Muscle of back (tissue), 11 donors: ENCODE data around the gene PCED1B. TPM values are rescaled to one million over a fixed set of nuclear protein-coding genes. Genes with fewer than 3 reads are reported as not detected.
"Not testable (repeated sequence)": the region's sequence is repeated elsewhere in the genome, so short reads cannot be mapped to it uniquely, and the experiment has no call there.

ENCODE experiments used
- DNase-seq, 3 donors: peaks; one replicate each; pipeline versions ENCODE4 v3.0.0 to v3.0.0-alpha.2; 2013
- polyA plus RNA-seq, 10 donors: library from polyadenylated mRNA; unstranded; fragments of 120-200 nt; gene quantifications; one replicate each; pipeline ENCODE4 v1.2.1, GENCODE V29; 2013; ENCODE audit not compliant: insufficient read length in 10 of 10

Gene PCED1B
- polyA plus RNA-seq, 10 donors, result 0.21 to 3.3 (median 0.86) TPM

GRCh38 chr12:47206450-47207339 is 127.3 kb downstream of the PCED1B start:
- no peak for DNase-seq

- peak in 1 of 3 donors; percentile 29 for DNase-seq
Measured at GRCh38 chr12:47207340-47207717, 127.9 kb downstream of the PCED1B start.

GRCh38 chr12:47207829-47208248 is 128.4 kb downstream of the PCED1B start:
- DNase-seq, result no peak

- DNase-seq, result no peak
Measured at GRCh38 chr12:47209014-47209413, 129.6 kb downstream of the PCED1B start.

GRCh38 chr12:47210776-47211175 is 131.4 kb downstream of the PCED1B start:
- no peak for DNase-seq

DNA sequence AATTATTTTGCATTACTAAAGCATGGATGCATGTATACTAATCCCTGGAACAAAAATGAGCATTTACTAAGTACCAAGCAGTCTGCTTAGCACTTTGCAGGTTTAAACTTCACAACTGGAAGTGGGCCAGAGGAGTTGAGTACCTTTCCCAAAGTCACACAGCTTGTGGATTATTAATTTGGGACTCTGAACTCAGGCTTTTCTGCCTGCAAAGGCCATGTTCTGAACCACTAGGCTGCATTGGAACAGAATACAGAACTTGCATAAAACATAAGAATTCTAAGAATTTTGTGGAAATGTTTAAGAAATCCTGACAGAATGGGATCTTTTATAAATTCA is 133.2 kb downstream of the PCED1B start:
- DNase-seq, result no peak

- no peak for DNase-seq
Measured at GRCh38 chr12:47213396-47213795, 134.0 kb downstream of the PCED1B start.

GRCh38 chr12:47214001-47214619 is 134.7 kb downstream of the PCED1B start:
- no peak for DNase-seq

GRCh38 chr12:47214771-47215170 is 135.3 kb downstream of the PCED1B start:
- no peak for DNase-seq

GRCh38 chr12:47216150-47216677 is 136.8 kb downstream of the PCED1B start:
- peak in 2 of 3 donors; percentile 32 to 41 for DNase-seq

DNA sequence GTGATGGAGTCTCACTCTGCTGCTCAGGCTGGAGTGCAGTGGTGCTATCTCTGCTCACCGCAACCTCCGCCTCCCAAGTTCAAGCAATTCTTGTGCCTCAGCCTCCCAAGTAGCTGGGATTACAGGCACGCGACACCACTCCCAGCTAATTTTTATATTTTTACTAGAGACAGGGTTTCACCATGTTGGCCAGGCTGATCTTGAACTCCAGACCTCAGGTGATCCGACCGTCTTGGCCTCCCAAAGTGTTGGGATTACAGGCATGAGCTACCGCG is 138.1 kb downstream of the PCED1B start:
- DNase-seq, result not testable (repeated sequence)

DNA sequence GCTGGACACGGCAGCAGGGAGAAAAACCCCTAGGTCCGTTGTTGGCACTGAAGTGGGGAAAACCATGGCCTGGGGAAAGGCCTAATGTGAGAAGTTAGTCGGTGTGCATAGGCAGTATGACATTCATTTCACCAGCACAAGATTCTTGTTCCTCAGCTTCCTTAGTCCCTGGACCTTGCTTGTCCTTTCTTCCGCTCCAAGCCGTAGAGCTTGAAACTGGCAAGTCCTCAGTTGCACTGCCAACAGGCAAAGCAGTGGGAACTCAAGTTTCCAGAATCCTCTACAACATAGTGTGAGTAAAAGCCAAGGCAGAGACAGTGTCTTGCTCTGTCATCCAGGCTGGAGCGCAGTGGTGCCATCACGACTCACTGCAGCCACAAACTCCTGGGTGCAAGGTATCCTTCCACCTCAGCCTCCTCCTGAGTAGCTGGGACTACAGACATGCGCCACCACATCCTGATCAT is 138.8 kb downstream of the PCED1B start:
- no peak for DNase-seq

DNA sequence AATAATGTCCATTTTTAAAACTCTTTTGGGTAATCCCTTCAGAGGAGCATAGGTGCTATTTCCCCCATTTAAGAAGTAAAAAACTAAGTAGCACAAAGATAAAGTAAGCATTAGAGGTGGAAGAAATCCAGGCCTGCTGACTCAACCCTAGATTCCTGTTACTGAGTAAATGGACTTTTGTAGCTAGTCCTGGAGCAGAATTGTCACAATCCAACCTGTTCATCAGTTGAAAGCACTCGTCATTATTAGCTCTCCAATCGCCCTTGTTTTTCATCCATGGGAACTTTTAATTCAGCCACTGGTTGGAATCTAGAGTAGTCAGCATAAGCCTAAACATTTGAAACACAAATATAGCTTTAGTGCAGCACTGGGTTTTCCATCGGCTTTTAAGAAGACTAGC is 139.8 kb downstream of the PCED1B start:
- DNase-seq, result no peak

- DNase-seq, result no peak
Measured at GRCh38 chr12:47221256-47222023, 142.0 kb downstream of the PCED1B start.

- DNase-seq, result no peak
Measured at GRCh38 chr12:47222520-47223030, 143.2 kb downstream of the PCED1B start.

DNA sequence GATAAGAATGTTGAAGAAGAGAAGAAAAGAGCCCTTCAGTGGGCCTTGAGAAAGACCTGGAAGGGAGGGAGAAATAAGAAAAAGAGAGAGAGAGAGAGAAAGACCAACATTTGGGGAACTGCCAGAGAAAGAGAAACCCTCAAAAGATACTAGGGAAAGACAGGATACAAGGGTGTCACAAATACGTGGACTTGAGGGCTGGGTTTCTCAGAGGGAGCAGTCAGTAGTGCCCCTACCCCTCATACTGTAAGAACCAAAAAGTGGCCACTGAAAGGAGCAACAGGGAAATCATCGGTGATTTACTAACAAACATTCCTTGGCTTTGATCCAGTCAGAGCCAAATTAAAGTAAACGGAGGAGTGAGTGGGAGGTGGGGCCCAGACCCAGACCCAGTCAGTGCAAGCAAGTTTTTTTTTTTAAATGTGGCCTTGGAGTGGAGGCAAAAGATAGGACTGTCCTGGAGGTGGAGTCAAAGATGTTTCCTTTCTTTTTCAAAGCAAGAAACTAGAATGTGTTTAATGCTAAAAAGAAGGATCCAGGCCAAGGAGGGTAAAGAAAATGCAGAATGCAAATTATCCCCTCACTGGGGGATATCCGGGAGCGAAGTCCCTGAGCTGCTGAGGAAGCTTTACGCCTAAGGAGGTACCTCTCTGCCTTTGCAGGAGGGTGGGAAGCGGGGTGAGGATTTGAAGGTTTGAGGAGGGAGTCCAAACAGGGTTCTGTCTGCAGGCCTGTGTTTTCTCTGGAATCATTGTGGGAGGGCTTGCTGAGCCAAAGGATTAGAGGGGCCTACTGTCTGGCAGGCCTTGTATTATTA is 143.8 kb downstream of the PCED1B start:
- DNase-seq, result peak in 1 of 3 donors; percentile 27

GRCh38 chr12:47223848-47224213 is 144.4 kb downstream of the PCED1B start:
- DNase-seq, result peak in 1 of 3 donors; percentile 22

DNA sequence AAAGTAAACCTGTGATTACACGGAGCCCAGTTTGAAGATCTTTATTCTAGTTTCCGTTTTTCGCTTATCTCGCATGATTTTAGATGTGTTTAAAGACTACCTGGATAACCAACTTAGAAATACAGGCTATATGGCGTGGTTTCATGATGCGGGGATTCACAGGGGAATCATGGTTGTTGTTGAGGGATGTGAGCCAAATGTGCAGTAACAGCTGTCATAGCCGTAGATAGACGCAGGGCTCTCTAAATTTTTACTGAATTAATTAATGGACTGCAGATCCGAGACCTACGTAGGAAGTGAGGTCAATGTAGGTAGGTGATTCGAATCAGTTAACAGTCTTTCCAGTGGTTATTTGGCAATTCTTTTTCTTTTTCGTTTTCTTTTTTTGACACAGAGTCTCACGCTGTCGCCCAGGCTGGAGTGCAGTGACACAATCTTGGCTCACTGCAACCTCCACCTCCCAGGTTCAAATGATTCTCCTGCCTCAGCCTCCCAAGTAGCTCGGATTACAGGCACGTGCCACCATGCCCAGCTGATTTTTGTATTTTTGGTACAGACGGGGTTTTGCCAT is 145.2 kb downstream of the PCED1B start:
- DNase-seq, result no peak

DNA sequence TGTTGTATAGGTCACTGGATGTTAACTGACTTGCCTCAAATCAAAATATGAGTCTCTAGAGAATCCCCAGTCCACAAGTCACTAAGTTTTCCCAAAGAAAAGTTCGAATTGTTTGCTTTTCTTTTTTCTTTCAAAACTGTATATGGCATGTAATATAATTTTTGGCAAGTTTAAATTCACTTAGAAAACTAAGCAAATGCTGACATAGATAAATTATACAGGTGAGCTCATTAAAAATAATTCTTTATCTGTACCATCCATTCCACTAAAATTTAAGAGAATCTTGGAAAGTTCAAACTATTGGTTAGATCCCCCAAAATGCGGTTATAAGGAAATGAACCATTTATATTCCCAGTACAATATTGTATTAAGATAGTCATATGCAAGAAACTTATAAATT is 145.9 kb downstream of the PCED1B start:
- no peak for DNase-seq

DNA sequence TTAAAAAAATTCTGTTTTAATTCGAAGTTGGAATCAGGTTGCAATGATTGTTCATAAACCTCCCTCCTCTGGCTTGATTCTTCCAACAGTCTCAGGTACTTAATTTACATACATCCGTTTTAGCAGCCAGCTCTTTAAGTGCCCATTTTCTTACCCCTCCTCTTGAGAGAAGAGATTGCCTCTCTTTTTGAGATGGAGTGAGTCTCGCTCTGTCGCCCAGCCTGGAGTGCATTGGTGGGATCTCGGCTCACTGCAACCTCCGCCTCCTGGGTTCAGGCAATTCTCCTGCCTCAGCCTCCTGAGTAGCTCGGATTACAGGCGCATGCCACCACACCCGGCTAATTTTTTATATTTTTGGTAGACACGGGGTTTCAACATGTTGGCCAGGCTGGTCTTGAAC is 146.8 kb downstream of the PCED1B start:
- no peak for DNase-seq

DNA sequence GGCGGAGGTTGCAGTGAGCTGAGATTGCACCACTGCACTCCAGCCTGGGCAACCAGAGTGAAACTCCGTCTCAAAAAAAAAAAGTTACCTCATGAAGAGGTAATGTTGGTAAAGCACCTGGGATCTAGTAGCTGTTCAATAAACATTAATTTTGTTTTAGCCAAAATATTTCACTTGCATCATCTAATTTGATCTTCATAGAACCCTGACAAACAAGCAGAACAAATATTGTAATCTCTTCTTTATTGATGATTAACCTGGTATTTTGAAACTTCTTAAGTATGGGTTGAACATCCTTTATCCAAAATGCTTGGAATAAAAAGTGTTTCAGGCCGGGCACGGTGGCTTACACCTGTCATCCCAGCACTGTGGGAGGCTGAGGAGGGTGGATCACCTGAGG is 149.4 kb downstream of the PCED1B start:
- DNase-seq, result no peak
